Camera-type eye (tissue), 1 donor: ENCODE data around the gene KCTD7. TPM values are rescaled to one million over a fixed set of nuclear protein-coding genes. Genes with fewer than 3 reads are reported as not detected.

Source experiments
- total RNA-seq: library from RNA; depleted of rRNA; stranded (reverse); fragments of >200 nt; gene quantifications from one replicate; pipeline ENCODE4 v1.2.3, GENCODE V29; 2014

KCTD7 gene
- 35.8 TPM for total RNA-seq

GRCh38 chr7:66628361-66629221 lies at the start of gene KCTD7:
KCTD7 (plus strand) TSS chr7:66628881; CDS start chr7:66629065, 184 bp downstream.

Other genes starting within 250 kb of the KCTD7 start
- gene RABGEF1, start 111.9 kb downstream of the KCTD7 start, total RNA-seq = 45.5 TPM